Measurements from ENCODE around the gene UBE2E3.

Gene UBE2E3

DNA sequence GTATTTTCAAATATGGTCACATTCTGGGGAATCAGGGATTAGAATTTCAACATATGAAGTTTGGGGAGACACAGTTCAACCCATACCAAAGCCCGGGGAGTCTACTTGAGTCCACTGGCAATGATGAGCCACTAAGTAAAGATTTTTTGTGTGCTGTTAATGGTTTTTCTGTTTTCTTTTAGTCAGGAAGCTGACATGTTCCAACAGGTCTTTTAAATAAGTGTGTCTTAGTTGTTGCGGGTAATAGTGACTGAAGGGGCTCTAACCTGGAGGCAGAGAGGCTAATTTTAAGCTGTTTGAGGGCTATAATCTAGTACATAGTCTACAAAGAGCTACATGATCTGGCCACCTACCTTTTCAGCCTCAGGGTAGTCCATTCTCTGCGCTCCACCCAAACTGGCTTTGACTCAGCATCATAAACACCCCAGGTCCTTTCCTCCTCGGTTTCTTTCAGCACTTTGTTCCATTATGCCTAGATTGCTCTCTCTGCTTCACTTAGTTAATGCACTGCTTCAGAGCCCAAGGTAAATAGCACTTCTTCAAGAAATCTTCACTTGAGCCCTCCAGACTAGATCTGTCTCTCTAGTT is 17.6 kb upstream of the UBE2E3 start:
- Histone ChIP-seq H3K4me3 (ENCODE audit: low read length) (no peak overlapping the region), H3K36me3 (ENCODE audit: control insufficient read depth, low read length) (no peaks in the 10 kb centered on the region), H3K27ac (ENCODE audit: low read depth, low read length) (no peak overlapping the region), H3K79me2 (ENCODE audit: control insufficient read depth, low read length) (no peaks in the 10 kb centered on the region), H3K4me2 (ENCODE audit: low read length) (no peak overlapping the region), H3K4me1 (ENCODE audit: control insufficient read depth, low read length) (no peaks in the 10 kb centered on the region), H3F3A (ENCODE audit: control insufficient read depth, insufficient read depth) (no peaks in the 10 kb centered on the region), H3K9me2 (replicated peaks; ENCODE audit: control insufficient read depth, low read length) (no peaks in the 10 kb centered on the region), H3K27me3 (ENCODE audit: control insufficient read depth, low read length) (peaks cover 8% of the 10 kb centered on the region; the same call in 1 of the 2 replicates), H3K9me3 (ENCODE audit: control insufficient read depth, insufficient read depth, low read length) (no peaks in the 10 kb centered on the region), H4K20me1 (ENCODE audit: control insufficient read depth, insufficient read depth, low read depth, low read length) (no peaks in the 10 kb centered on the region)
- TF ChIP-seq, protein P1, sequence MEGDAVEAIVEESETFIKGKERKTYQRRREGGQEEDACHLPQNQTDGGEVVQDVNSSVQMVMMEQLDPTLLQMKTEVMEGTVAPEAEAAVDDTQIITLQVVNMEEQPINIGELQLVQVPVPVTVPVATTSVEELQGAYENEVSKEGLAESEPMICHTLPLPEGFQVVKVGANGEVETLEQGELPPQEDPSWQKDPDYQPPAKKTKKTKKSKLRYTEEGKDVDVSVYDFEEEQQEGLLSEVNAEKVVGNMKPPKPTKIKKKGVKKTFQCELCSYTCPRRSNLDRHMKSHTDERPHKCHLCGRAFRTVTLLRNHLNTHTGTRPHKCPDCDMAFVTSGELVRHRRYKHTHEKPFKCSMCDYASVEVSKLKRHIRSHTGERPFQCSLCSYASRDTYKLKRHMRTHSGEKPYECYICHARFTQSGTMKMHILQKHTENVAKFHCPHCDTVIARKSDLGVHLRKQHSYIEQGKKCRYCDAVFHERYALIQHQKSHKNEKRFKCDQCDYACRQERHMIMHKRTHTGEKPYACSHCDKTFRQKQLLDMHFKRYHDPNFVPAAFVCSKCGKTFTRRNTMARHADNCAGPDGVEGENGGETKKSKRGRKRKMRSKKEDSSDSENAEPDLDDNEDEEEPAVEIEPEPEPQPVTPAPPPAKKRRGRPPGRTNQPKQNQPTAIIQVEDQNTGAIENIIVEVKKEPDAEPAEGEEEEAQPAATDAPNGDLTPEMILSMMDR (IDR thresholded peaks at IDR 0.05; ENCODE audit: low read depth, low read length, poor library complexity, severe bottlenecking) = no peak
- no peak for TF ChIP-seq EZH2phosphoT487 (IDR thresholded peaks at IDR 0.05; ENCODE audit: borderline replicate concordance, low read length)

DNA sequence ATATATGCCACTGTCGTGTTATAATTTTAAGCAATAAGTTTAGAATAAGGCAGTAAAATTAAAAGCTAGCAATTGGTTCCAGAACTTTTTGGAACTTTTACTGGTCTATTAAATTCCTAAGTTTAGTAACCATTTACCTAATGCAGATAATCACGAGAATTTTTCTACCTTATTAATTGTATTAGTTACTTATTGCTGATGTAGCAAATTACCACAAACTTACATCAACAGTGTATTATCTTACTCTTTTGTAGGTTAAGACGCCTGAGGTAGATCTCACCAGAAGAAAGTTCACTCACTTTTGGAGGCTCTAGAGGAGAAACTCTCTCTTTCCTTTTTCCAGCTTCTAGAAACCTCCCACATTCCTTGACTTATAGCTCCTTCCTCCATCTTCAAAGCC is 14.0 kb upstream of the UBE2E3 start:
- Histone ChIP-seq H3K79me2 (ENCODE audit: control insufficient read depth, low read length) (no peaks in the 10 kb centered on the region), H3K36me3 (ENCODE audit: control insufficient read depth, low read length) (no peaks in the 10 kb centered on the region)
- TF ChIP-seq, protein P1 (IDR thresholded peaks at IDR 0.05; ENCODE audit: low read depth, low read length, poor library complexity, severe bottlenecking) = no peak
- TF ChIP-seq EZH2phosphoT487 (IDR thresholded peaks at IDR 0.05; ENCODE audit: borderline replicate concordance, low read length) = no peak

DNA sequence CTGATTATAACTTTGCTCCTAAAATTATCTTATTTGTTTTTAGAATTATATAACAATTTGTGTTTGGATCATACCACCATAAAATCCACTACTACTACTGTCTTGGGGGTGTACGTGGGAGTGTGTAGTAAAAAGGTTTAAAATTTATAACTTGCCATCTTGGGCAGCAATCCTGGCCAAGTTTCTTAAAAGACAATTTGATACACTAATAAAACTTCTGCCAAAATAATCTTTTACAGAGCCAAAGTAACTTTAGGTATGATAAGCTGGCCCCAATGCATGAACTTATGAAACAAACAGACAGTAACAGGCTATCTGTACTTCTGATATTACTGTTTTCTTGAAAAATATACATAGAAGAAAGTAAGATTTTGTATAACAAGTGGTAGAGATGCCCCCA is 11.3 kb upstream of the UBE2E3 start:
- Histone ChIP-seq H3K79me2 (ENCODE audit: control insufficient read depth, low read length) (no peaks in the 10 kb centered on the region), H3K27ac (ENCODE audit: low read depth, low read length) (no peak overlapping the region), H3F3A (ENCODE audit: control insufficient read depth, insufficient read depth) (no peaks in the 10 kb centered on the region), H3K9me2 (replicated peaks; ENCODE audit: control insufficient read depth, low read length) (no peaks in the 10 kb centered on the region), H3K4me3 (ENCODE audit: low read length) (no peak overlapping the region), H4K20me1 (ENCODE audit: control insufficient read depth, insufficient read depth, low read depth, low read length) (no peaks in the 10 kb centered on the region), H3K27me3 (ENCODE audit: control insufficient read depth, low read length) (peaks cover 14% of the 10 kb centered on the region), H3K36me3 (ENCODE audit: control insufficient read depth, low read length) (no peaks in the 10 kb centered on the region), H3K9me3 (ENCODE audit: control insufficient read depth, insufficient read depth, low read length) (no peaks in the 10 kb centered on the region), H3K4me2 (ENCODE audit: low read length) (no peak overlapping the region), H3K4me1 (ENCODE audit: control insufficient read depth, low read length) (no peaks in the 10 kb centered on the region)
- TF ChIP-seq, protein P1 (IDR thresholded peaks at IDR 0.05; ENCODE audit: low read depth, low read length, poor library complexity, severe bottlenecking) = no peak
- no peak for TF ChIP-seq EZH2phosphoT487 (IDR thresholded peaks at IDR 0.05; ENCODE audit: borderline replicate concordance, low read length)

More for the DNA sequence above, 14.0 kb upstream of the UBE2E3 start:
- no peak overlapping the region for H3K4me2 ChIP-seq (ENCODE audit: low read length)
- H4K20me1 ChIP-seq (ENCODE audit: control insufficient read depth, insufficient read depth, low read depth, low read length) = no peaks in the 10 kb centered on the region
- H3K27ac ChIP-seq (ENCODE audit: low read depth, low read length) = no peak overlapping the region
- H3K4me3 ChIP-seq (ENCODE audit: low read length) = no peak overlapping the region
- H3K9me2 ChIP-seq (replicated peaks; ENCODE audit: control insufficient read depth, low read length) = no peaks in the 10 kb centered on the region
- peaks cover 14% of the 10 kb centered on the region for H3K27me3 ChIP-seq (ENCODE audit: control insufficient read depth, low read length)
- no peaks in the 10 kb centered on the region for H3F3A ChIP-seq (ENCODE audit: control insufficient read depth, insufficient read depth)
- H3K4me1 ChIP-seq (ENCODE audit: control insufficient read depth, low read length) = no peaks in the 10 kb centered on the region
- no peaks in the 10 kb centered on the region for H3K9me3 ChIP-seq (ENCODE audit: control insufficient read depth, insufficient read depth, low read length)

All from DOHH2 (cell line).